HL-60 (cell line): ENCODE measurements around the gene NPSR1.
A peak's percentile ranks its signal among the peaks of the same experiment; 100 is the strongest.

Source experiments
- DNase-seq, 2 experiments: peaks; one replicate each; pipeline ENCODE4 v3.0.0-alpha.2; 2010 to 2020; ENCODE audit warnings: low read depth in 1 of 2, low spot score in 1 of 2
- H3K27ac ChIP-seq: fragments of 250-450 bp; sonication (Bioruptor Pico); replicated peaks from 2 replicates; pipeline ENCODE4 v1.5.1; 2020; ENCODE audit warnings: mild to moderate bottlenecking, moderate library complexity
- H3K27me3 ChIP-seq: fragments of 250-450 bp; sonication (Bioruptor Pico); 2 replicates; pipeline ENCODE4 v1.5.1; 2021; ENCODE audit warnings: mild to moderate bottlenecking, moderate library complexity; ENCODE audit not compliant: insufficient read depth, poor library complexity, severe bottlenecking
- H3K4me3 ChIP-seq: replicated peaks from 2 replicates; pipeline ENCODE4 v1.5.1; 2011; ENCODE audit warnings: mild to moderate bottlenecking, control low read depth, low read length; ENCODE audit not compliant: insufficient read depth
- GABPA ChIP-seq: IDR thresholded peaks from 2 replicates; pipeline ENCODE4 v1.6.1; 2012; ENCODE audit warnings: low read depth
- POLR2AphosphoS5 ChIP-seq: IDR thresholded peaks from 2 replicates; pipeline ENCODE4 v1.6.1; 2012; ENCODE audit warnings: low read depth
- SPI1 ChIP-seq: IDR thresholded peaks from 2 replicates; pipeline ENCODE4 v1.6.1; 2012; ENCODE audit warnings: low read depth, mild to moderate bottlenecking, borderline replicate concordance
- TF ChIP-seq, protein P1 (sequence below): IDR thresholded peaks from one replicate; pipeline ENCODE4 v1.5.1; 2011; ENCODE audit warnings: low read length, control low read depth, inconsistent platforms; ENCODE audit not compliant: insufficient read depth
- TF ChIP-seq, protein P2 (sequence below): IDR thresholded peaks from 2 replicates; pipeline ENCODE4 v1.6.1; 2012; ENCODE audit warnings: low read depth; ENCODE audit not compliant: insufficient replicate concordance

The NPSR1 gene

DNA sequence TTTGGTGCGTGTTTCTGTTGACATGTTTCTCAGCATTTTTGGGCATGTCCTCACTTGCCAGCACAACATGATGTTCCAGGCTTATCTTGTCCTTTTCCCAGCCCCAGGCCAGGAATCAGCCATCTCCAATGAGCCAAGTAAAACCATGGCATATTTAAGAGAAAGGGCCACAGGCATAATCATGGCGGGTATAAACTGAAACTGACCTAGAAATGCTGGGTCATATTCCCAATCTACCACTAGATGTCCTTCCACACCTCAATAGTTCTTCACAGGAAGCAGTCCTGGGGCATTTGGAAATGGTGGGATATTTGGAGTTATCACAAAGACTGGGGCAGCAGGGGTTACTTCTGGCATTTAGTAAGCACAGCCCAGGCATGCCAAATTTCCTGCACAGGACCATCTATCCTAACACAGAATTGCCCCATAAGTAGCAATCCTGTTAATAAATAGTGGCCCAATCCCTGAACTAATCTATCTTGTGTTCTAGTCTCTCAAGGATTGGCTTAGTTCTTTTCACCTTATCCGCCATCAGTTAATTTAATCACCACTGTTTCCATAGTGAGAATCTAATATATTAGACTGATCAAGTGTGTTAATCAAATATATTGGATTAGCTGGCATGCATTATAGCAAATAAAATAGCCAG is 101.6 kb downstream of the NPSR1 start:
- Histone ChIP-seq H3K27ac (no peak overlapping the region), H3K4me3 (no peak overlapping the region), H3K27me3 (no peaks in the 10 kb centered on the region)
- DNase-seq, result no peak
- TF ChIP-seq SPI1, result no peak
- TF ChIP-seq, protein P1, sequence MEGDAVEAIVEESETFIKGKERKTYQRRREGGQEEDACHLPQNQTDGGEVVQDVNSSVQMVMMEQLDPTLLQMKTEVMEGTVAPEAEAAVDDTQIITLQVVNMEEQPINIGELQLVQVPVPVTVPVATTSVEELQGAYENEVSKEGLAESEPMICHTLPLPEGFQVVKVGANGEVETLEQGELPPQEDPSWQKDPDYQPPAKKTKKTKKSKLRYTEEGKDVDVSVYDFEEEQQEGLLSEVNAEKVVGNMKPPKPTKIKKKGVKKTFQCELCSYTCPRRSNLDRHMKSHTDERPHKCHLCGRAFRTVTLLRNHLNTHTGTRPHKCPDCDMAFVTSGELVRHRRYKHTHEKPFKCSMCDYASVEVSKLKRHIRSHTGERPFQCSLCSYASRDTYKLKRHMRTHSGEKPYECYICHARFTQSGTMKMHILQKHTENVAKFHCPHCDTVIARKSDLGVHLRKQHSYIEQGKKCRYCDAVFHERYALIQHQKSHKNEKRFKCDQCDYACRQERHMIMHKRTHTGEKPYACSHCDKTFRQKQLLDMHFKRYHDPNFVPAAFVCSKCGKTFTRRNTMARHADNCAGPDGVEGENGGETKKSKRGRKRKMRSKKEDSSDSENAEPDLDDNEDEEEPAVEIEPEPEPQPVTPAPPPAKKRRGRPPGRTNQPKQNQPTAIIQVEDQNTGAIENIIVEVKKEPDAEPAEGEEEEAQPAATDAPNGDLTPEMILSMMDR, result peak; percentile 40

GRCh38 chr7:34760271-34760670 is 102.3 kb downstream of the NPSR1 start:
- no peak for DNase-seq
- Histone ChIP-seq H3K27ac (no peak overlapping the region), H3K27me3 (no peaks in the 10 kb centered on the region), H3K4me3 (no peak overlapping the region)
- TF ChIP-seq POLR2AphosphoS5 (no peak), GABPA (no peak), SPI1 (no peak)
- TF ChIP-seq, protein P2, sequence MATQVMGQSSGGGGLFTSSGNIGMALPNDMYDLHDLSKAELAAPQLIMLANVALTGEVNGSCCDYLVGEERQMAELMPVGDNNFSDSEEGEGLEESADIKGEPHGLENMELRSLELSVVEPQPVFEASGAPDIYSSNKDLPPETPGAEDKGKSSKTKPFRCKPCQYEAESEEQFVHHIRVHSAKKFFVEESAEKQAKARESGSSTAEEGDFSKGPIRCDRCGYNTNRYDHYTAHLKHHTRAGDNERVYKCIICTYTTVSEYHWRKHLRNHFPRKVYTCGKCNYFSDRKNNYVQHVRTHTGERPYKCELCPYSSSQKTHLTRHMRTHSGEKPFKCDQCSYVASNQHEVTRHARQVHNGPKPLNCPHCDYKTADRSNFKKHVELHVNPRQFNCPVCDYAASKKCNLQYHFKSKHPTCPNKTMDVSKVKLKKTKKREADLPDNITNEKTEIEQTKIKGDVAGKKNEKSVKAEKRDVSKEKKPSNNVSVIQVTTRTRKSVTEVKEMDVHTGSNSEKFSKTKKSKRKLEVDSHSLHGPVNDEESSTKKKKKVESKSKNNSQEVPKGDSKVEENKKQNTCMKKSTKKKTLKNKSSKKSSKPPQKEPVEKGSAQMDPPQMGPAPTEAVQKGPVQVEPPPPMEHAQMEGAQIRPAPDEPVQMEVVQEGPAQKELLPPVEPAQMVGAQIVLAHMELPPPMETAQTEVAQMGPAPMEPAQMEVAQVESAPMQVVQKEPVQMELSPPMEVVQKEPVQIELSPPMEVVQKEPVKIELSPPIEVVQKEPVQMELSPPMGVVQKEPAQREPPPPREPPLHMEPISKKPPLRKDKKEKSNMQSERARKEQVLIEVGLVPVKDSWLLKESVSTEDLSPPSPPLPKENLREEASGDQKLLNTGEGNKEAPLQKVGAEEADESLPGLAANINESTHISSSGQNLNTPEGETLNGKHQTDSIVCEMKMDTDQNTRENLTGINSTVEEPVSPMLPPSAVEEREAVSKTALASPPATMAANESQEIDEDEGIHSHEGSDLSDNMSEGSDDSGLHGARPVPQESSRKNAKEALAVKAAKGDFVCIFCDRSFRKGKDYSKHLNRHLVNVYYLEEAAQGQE, result no peak
- TF ChIP-seq, protein P1, result no peak

DNA sequence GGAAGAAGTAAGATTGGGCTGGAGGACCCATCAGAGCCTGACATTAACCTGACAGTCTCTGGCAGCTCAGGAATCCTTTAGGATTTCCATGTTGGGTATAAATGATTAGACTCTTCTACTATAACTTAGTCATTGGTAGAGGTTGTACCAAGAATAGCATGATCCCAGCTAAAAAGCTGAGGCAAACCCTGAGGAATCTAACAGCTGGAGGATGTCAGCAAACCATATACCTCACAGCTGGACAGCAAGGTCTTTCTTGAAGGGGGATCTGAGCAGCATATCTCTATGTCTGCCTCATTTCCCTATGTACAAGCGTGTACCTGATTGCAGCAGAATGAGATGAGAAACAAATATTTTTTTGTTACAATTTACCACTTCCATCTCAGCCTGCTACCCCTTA is 103.2 kb downstream of the NPSR1 start:
- no peaks in the 10 kb centered on the region for H3K27me3 ChIP-seq
- no peak overlapping the region for H3K4me3 ChIP-seq
- TF ChIP-seq, protein P1, result no peak
- TF ChIP-seq SPI1, result no peak
- no peak for TF ChIP-seq POLR2AphosphoS5
- TF ChIP-seq, protein P2, result no peak
- no peak for TF ChIP-seq GABPA
- H3K27ac ChIP-seq, result no peak overlapping the region
- DNase-seq, result no peak

DNA sequence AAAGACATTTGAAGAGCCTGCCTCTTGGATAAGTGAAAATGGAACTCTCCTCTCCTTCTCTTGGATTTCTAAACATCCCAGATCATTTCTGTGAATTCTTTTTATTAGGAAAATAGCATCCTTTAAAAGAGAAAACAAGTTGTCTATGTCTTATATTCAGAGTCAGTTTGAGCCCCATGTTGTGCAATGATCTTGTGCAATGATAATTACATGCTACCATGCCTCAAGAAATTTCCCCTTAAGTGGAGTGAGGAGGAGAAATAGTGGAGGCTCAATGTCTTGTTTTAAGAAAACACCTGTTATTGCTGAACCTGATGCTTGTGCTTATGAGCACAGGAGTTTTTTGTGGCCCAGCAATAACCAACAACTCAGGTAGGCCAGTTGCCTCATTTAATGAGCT is 103.6 kb downstream of the NPSR1 start:
- H3K27ac ChIP-seq, result no peak overlapping the region
- no peak overlapping the region for H3K4me3 ChIP-seq
- TF ChIP-seq GABPA, result no peak
- TF ChIP-seq, protein P2, result no peak
- TF ChIP-seq SPI1, result no peak
- TF ChIP-seq, protein P1, result no peak
- no peak for TF ChIP-seq POLR2AphosphoS5
- peak in 1 of 2 experiments; percentile 5 for DNase-seq
- H3K27me3 ChIP-seq, result no peaks in the 10 kb centered on the region
